AG10803 (cell line): ENCODE data around the gene EPAS1.

Source experiments
- DNase-seq: peaks from one replicate; pipeline ENCODE4 v3.0.0; 2010; ENCODE audit warnings: low read depth
- H3K4me3 ChIP-seq: 2 replicates; pipeline ENCODE4 v1.5.1; 2011; ENCODE audit warnings: mild to moderate bottlenecking, low read length, control low read depth
- CTCF ChIP-seq: conservative IDR thresholded peaks from 2 replicates; pipeline ENCODE4 v1.5.1; 2011; ENCODE audit warnings: mild to moderate bottlenecking, low read length, control low read depth, inconsistent platforms

The EPAS1 gene

DNA sequence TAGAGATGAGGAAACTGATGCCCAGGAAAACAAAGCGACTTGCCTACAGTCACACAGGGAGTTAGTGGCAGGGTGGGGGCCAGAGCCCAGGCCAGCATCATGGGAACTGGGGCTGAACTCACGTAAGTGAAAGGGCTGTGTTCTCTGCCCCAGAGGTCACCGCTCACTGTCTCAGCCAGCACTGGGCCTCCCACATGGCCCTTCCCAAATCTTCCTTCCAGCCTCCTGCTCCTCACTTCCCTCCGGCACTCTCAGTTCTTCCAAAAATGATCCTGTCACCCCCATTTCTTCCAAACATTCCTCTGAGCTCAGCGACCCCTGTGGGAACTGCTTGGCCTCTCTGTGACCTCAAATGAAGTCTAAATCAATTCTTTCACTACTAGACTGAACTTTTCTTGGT is 91.7 kb downstream of the EPAS1 start:
- H3K4me3 ChIP-seq = no peak overlapping the region
- DNase-seq = no peak
- no peak for TF ChIP-seq CTCF

GRCh38 chr2:46389417-46389916 is 92.3 kb downstream of the EPAS1 start:
- H3K4me3 ChIP-seq = no peak overlapping the region
- no peak for TF ChIP-seq CTCF
- no peak for DNase-seq

GRCh38 chr2:46390036-46390435 is 92.8 kb downstream of the EPAS1 start:
- TF ChIP-seq CTCF = no peak
- H3K4me3 ChIP-seq = no peak overlapping the region

DNA sequence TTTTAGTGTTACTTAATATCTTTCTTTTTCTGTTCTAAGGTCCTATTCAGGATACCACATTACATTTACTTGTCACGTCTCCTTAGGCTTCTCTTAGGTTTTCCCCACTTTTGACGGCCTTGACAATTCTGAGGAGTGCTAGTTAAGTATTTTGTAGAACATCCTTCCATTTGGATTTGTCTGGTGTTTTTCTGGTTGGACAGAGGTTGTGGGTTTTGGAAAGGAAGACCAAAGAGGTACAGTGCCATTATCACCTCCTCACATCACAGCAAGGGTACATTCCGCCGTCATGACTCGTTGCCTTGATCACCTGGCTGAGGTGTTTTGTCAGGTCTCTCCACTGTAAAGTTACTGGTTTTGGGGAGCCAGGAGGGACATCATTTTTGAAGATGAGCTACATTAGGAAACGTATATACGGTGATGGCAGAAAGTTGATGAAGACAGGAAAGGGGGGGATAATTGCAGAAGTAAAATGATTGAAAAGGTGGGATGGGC is 93.7 kb downstream of the EPAS1 start:
- no peak overlapping the region for H3K4me3 ChIP-seq
- TF ChIP-seq CTCF = no peak
- DNase-seq = no peak

More at GRCh38 chr2:46390036-46390435, 92.8 kb downstream of the EPAS1 start:
- DNase-seq = no peak

- no peak for TF ChIP-seq CTCF
- no peak for DNase-seq
- no peak overlapping the region for H3K4me3 ChIP-seq
These were observed 95.5 kb downstream of the EPAS1 start for GRCh38 chr2:46392561-46393346.

DNA sequence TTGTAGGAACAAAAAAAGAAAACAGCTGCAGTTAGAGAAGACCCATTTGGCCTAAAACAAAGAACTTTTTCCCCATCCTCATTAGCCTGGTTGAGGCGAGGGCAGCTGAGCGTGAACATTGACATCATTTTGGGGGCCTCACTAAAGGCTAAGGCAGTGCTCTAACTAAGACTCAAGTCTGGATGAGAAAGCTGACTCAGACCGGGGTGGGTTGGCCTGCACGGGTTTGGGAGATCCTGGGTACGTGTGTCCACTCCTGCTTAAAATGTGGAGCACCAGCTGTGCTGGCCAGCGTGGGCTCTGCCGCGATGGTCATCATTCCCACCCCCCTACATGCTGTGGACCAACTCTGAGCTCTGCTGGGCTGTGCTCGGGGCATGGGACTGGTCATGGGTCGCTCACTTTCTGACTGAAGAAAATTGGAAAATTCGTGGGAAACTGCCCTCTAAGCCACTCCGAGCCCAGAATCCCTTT is 96.2 kb downstream of the EPAS1 start:
- no peak overlapping the region for H3K4me3 ChIP-seq
- no peak for DNase-seq
- TF ChIP-seq CTCF = no peak

DNA sequence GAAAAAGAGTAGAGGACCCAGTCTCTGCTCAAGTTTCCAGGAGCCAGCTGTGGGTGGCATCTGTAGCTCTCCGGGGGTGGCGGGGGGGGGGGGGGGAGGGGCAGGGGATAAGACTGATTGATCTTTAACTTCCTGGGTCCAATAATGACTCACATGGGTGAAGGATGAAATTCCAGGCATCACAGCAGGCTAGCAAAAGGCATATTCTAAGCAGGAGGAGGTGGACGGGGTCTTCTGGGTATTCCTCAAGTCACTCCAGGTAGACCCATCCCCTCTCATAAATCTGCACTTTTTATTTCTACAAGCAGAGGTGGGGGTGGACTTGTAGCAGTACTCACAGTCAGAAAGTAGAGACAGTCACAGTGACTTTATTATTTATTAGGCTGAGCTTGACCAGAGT is 96.7 kb downstream of the EPAS1 start:
- no peak overlapping the region for H3K4me3 ChIP-seq
- DNase-seq = no peak
- no peak for TF ChIP-seq CTCF
